RKO (cell line): Measurements from ENCODE around the gene POLR2J.

Experiments used
- DNase-seq: peaks from one replicate; pipeline ENCODE4 v3.0.0-alpha.2; 2016; ENCODE audit warnings: low spot score

The POLR2J gene

DNA sequence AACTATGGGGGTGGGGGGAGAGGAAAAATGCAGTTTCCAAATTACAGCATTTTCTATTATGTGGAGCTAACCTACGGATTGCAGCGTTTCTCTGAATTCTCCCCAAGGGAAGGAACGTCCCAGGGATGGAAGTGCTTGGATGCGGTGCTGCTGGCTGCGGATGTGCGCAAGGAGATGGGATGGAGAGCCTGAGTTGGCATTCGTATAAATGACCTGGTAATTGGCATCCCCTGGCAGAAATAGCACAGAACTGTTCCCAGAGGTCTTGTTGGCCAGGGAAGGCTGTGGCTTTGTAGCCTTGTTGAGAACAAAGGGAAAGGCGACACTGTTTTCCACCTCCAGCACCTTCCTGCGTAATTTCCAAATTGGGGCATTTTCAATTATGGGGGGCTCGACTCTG, 42.6 kb downstream of the POLR2J start:
- no peak for DNase-seq

GRCh38 chr7:102434039-102434486, 44.7 kb downstream of the POLR2J start:
- no peak for DNase-seq

DNA sequence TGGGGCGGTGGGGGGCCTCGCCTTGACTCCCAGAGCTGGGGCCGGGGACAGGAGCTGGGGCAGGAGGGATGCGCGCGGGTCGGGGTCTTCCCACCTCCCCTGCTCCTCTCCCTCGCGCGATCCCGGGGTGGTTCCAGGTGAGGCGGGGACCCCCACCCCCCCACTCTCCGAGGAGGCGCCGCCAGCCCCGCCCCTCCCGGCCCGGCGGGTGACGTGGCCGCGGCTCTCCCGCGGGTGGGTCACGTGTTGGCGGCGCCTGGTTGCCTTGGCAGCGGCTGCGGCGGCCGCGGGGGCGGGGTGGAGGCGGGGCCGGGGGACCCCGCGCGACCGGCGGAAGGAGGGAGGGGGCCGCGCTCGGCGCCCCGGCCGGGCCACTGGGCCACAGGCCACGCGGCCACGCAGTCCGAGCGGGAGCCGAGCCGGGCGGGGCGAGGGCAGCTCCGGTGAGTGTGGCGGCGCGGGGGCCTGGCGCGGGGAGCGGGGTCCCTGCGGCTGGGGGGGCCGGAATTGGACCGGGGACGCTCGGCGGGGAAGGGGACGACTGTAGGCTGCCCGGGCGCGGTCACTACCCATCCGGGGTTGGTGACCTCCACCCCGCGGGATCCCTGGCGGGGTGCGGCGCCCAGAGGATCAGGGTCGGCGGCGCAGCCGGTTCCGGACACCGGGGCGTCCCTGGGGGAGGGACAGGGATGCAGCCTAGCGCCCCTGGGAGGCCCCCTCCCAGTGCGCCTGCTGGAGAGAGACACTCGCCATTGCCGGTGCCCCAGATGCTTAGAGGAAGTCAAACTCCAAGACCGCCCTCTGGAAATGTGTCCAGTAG, 45.3 kb downstream of the POLR2J start, which contains the start of gene ORAI2:
TSS of gene ORAI2 (plus strand) at position 357 of the 820 bp plus-strand sequence. CDS start 5,382 bp downstream, outside the sequence.
- peak; percentile 81 for DNase-seq

DNA sequence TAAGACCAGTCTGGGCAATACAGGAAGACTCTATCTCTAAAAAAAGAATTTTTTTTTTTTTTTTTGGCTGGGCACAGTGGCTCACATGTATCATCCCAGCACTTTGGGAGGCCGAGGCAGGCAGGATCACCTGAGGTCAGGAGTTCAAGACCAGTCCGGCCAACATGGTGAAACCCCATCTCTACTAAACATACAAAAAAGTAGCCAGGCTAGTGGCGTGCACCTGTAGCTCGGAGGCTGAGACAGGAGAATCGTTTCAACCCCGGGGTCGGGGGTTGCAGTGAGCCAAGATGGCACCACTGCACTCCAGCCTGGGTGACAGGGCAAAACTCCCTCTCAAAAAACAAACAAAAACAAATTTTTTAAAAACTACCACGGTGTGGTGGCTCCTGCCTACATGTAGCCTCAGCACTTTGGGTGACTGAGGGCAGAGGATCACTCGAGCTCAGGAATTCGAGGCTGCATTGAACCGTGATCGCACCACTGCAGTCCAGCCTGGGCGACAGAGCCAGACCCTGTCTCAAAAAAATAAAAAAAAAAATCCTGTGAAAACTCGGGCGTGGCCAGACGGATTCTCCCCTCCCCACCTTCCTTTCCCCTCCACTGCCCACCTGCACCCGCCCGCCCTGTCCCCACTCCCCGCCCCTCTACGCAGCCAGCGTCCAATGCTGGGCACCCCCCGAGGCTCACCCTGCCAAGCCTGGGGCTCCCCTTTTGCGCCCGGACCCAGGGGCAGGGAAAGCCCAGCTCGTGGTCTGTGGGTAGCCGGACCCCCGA, 46.1 kb downstream of the POLR2J start:
- DNase-seq, result no peak

DNA sequence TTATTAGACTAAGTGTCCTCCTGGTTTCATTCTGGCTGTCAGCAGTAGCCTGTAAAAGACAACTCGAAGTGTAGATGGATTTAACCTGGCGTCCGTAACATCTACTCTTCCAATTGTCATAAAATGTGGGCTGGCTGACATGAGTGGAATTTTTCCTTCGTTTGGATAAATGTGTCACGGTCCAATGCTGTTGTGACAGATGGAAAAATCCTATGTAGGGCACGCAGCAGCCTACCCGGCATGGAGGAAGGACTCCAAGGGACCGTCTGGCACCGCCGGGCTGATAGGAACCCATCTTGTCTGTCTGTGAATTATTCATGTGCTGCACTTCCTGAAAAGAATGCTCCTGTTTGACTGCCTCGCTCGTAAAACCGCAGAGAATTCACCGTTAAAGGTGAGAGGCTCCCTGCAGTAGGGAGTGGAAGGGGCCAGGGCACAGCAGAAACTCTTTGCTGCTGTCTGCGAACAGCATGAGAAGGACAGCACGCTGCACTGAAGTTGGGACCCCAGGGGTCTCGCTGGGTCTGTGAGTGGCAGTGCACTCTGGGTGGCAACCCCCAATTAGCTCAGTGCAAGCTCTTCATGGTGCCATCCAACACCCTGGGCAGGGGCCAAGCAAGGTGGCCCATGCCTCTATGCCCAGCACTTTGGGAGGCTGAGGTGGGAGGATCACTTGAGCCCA, 47.0 kb downstream of the POLR2J start:
- DNase-seq, result no peak

- DNase-seq, result no peak
Observed at GRCh38 chr7:102429141-102429899, 49.4 kb downstream of the POLR2J start.

- DNase-seq, result no peak
Observed at GRCh38 chr7:102427019-102427405, 51.7 kb downstream of the POLR2J start.

GRCh38 chr7:102426268-102427018, 52.3 kb downstream of the POLR2J start:
- no peak for DNase-seq

DNA sequence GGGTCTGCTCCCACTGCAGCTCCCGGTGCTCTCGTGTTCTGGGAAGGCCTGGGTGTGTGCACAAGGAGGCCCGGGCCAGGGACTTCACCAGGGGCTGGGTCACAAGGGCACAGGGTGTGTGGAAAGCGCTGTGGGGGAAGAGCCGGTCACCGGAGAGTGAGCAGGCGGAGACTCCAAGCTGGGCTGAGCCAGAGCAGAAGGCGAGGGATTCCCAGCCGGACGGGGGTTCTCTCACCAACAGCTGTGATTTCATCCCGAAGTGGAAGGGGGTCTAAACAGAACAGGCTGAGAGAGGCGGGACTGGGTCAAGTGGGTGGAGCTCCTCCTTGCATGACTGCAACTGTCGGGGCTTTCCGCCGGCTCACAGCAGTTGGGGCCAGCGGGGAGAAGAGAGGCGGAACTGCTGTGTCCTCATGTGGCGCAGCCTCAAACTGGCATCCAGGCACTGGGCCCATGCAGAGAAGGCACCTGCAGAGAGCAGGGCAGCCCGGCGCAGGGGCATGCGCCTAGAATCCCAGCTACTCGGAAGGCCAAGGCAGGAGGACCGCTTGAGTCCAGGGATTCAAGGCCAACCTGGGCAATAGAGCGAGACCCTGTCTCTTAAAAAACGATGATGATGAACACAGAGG, 53.0 kb downstream of the POLR2J start:
- DNase-seq, result no peak

DNA sequence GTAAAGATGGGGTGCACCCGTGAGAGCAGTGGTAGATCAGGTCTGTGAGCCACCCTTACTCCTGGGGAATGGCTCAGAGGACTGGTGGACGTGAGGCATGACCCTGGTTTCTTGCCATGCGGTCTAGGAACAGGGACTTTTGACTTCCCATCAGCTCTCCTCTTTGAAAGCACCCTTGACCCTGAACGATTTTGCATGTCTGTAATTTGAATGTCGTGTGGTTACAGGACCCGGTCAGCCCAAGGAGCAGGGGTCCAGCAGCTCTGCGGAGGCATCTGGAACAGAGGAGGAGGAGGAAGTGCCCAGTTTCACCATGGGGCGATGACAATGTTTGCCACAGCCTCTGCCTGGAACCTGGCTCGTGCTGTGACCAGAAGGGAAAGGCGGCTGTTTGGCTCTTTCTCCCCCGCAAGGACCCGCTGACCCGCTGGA, 53.9 kb downstream of the POLR2J start:
- no peak for DNase-seq

- DNase-seq, result no peak
Observed at GRCh38 chr7:102424129-102424551, 54.6 kb downstream of the POLR2J start.
